DND-41 (cell line): Measurements from ENCODE around the gene CMTR1.

Source experiments
- ATAC-seq: fragments of 200-7000 bp; cut with Tn5 transposase; 3 replicates; pipeline ENCODE4 v1.9.1; 2021; ENCODE audit warnings: low read depth; ENCODE audit not compliant: insufficient read depth
- DNase-seq: peaks from one replicate; pipeline ENCODE4 v3.0.0-alpha.2; 2020
- H2AFZ ChIP-seq: 2 replicates; pipeline ENCODE4 v1.6.0; 2012; ENCODE audit warnings: low read depth, low read length
- H3K27ac ChIP-seq: 2 replicates; pipeline ENCODE4 v1.5.1; 2012; ENCODE audit warnings: low read length, inconsistent platforms
- H3K27me3 ChIP-seq: fragments of 200-600 bp; sonication (generic); 2 replicates; pipeline ENCODE4 v1.6.0; 2012; ENCODE audit warnings: low read length, mild to moderate bottlenecking, inconsistent platforms; ENCODE audit not compliant: insufficient read depth, poor library complexity
- H3K36me3 ChIP-seq: 2 replicates; pipeline ENCODE4 v1.5.1; 2012; ENCODE audit warnings: low read length, inconsistent platforms; ENCODE audit not compliant: insufficient read depth
- H3K4me1 ChIP-seq: 2 replicates; pipeline ENCODE4 v1.5.1; 2012; ENCODE audit warnings: mild to moderate bottlenecking, low read length; ENCODE audit not compliant: insufficient read depth
- H3K4me2 ChIP-seq: 2 replicates; pipeline ENCODE4 v1.6.0; 2012; ENCODE audit warnings: mild to moderate bottlenecking, moderate library complexity, low read length, inconsistent platforms; ENCODE audit not compliant: insufficient read depth
- H3K4me3 ChIP-seq, 2 experiments: fragments of 200-600 bp in 1 of 2; shearing (Covaris generic) in 1 of 2; 2 replicates each; pipeline ENCODE4 v1.5.1; 2012 to 2016; ENCODE audit warnings: inconsistent platforms in 2 of 2, low read length in 2 of 2, mild to moderate bottlenecking in 2 of 2, low read depth in 1 of 2, moderate library complexity in 1 of 2
- H3K79me2 ChIP-seq: 2 replicates; pipeline ENCODE4 v1.6.0; 2012; ENCODE audit warnings: low read length, inconsistent platforms; ENCODE audit not compliant: insufficient read depth
- H3K9ac ChIP-seq: 2 replicates; pipeline ENCODE4 v1.6.0; 2012; ENCODE audit warnings: low read depth, mild to moderate bottlenecking, inconsistent platforms, low read length, moderate library complexity
- H3K9me3 ChIP-seq: 2 replicates; pipeline ENCODE4 v1.5.1; 2012; ENCODE audit warnings: low read length, moderate library complexity, mild to moderate bottlenecking, inconsistent platforms; ENCODE audit not compliant: insufficient read depth, severe bottlenecking
- H4K20me1 ChIP-seq: 2 replicates; pipeline ENCODE4 v1.6.0; 2012; ENCODE audit warnings: low read length; ENCODE audit not compliant: insufficient read depth
- EZH2 ChIP-seq: IDR thresholded peaks from 3 replicates; pipeline ENCODE4 v1.6.1; 2012; ENCODE audit warnings: borderline replicate concordance, low read depth, mild to moderate bottlenecking, moderate library complexity, low read length, inconsistent platforms; ENCODE audit not compliant: severe bottlenecking
- TF ChIP-seq, protein P1 (sequence below): IDR thresholded peaks from 2 replicates; pipeline ENCODE4 v1.5.1; 2012; ENCODE audit warnings: borderline replicate concordance, low read length, moderate library complexity, mild to moderate bottlenecking; ENCODE audit not compliant: poor library complexity, severe bottlenecking; ENCODE audit errors: extremely low read depth

Gene CMTR1

DNA sequence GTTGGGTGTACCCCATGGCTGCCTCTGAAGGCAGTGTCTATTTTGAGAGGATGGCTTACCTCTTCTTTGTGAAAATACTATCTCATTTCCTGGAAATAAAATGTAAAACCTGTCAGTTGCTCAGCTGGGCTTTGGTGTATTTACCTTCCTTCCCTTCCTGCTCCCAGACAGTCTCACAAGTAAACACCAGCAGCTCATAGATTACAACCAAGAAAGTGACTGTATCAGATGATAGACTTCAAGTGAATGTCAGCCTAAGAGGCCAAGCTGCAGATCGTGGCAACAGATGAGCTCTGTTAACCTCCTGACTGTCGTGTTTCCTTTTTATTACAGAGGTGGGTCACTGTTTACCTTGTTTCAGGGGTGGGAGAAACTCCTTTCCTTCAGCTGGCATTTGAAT is 41.9 kb upstream of the CMTR1 start:
- Histone ChIP-seq H3K36me3 (peaks cover 75% of the 10 kb centered on the region), H3K9me3 (no peaks in the 10 kb centered on the region), H3K4me2 (no peak overlapping the region), H3K79me2 (no peaks in the 10 kb centered on the region), H3K27ac (no peak overlapping the region), H2AFZ (no peak overlapping the region), H3K9ac (no peak overlapping the region), H4K20me1 (no peaks in the 10 kb centered on the region), H3K4me3 (no peak overlapping the region), H3K27me3 (no peaks in the 10 kb centered on the region), H3K4me1 (no peaks in the 10 kb centered on the region)
- ATAC-seq (no peak), DNase-seq (no peak)
- TF ChIP-seq EZH2 = no peak
- TF ChIP-seq, protein P1, sequence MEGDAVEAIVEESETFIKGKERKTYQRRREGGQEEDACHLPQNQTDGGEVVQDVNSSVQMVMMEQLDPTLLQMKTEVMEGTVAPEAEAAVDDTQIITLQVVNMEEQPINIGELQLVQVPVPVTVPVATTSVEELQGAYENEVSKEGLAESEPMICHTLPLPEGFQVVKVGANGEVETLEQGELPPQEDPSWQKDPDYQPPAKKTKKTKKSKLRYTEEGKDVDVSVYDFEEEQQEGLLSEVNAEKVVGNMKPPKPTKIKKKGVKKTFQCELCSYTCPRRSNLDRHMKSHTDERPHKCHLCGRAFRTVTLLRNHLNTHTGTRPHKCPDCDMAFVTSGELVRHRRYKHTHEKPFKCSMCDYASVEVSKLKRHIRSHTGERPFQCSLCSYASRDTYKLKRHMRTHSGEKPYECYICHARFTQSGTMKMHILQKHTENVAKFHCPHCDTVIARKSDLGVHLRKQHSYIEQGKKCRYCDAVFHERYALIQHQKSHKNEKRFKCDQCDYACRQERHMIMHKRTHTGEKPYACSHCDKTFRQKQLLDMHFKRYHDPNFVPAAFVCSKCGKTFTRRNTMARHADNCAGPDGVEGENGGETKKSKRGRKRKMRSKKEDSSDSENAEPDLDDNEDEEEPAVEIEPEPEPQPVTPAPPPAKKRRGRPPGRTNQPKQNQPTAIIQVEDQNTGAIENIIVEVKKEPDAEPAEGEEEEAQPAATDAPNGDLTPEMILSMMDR = no peak

DNA sequence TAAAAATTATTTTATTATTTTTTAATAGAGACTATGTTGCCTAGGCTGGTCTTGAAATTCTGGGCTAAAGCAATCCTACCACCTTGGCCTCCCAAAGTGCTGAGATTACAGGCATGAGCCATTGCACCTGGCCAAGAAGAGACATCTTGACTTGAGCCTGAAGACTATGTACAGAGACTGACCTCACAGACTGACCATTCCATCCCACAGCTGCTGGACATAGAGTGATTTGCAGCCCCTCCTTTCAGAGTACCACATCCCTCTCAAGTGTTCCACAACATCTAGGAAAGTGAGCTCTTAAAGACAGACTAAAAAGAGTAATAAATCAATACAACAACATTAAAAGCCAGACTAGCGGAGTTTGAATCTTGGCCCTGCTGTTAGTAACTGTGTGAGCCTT is 40.2 kb upstream of the CMTR1 start:
- Histone ChIP-seq H3K79me2 (no peaks in the 10 kb centered on the region), H3K27ac (no peak overlapping the region), H3K9ac (no peak overlapping the region), H3K27me3 (no peaks in the 10 kb centered on the region), H4K20me1 (no peaks in the 10 kb centered on the region), H3K4me3 (no peak overlapping the region), H3K36me3 (peaks cover 59% of the 10 kb centered on the region), H3K4me2 (no peak overlapping the region), H3K9me3 (no peaks in the 10 kb centered on the region), H2AFZ (no peak overlapping the region), H3K4me1 (no peaks in the 10 kb centered on the region)
- ATAC-seq (no peak), DNase-seq (no peak)
- TF ChIP-seq EZH2 = no peak
- TF ChIP-seq, protein P1 = no peak

DNA sequence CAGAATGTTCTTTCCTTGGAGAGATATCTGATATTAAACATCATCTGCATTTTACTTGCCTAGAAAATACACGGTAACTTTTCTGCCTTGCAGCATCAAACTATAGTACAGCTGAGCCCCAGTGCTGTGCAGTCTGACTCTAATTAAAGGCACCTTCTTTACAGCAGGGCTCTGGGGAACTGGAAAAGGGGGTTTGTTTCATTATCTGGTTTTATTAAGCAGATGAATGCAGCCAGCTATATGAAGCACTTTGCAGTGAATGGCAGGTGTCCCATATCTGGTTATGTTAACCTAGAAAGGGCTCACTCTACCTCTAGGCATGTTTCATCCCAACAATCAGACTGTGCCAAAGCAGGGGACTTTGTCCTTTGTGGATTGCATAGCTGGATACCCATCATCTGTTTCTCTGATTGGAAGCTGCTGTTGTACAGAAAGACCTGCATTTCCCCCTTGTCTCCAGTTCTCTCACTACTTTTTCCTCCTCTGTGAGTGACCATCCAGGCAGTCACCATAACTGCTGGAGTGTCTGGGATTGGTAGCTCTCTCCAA is 39.6 kb upstream of the CMTR1 start:
- no peak for DNase-seq
- ATAC-seq = no peak
- no peaks in the 10 kb centered on the region for H3K27me3 ChIP-seq
- no peak overlapping the region for H2AFZ ChIP-seq
- H3K9ac ChIP-seq = no peak overlapping the region
- H3K27ac ChIP-seq = no peak overlapping the region
- H3K79me2 ChIP-seq = no peaks in the 10 kb centered on the region
- no peak overlapping the region for H3K4me3 ChIP-seq
- no peak for TF ChIP-seq EZH2
- TF ChIP-seq, protein P1 = no peak
- no peaks in the 10 kb centered on the region for H3K9me3 ChIP-seq
- no peaks in the 10 kb centered on the region for H4K20me1 ChIP-seq
- no peaks in the 10 kb centered on the region for H3K4me1 ChIP-seq
- no peak overlapping the region for H3K4me2 ChIP-seq
- peaks cover 53% of the 10 kb centered on the region for H3K36me3 ChIP-seq
